Left lung (tissue), 10 donors: ENCODE measurements around the gene KLK4. TPM values are rescaled to one million over a fixed set of nuclear protein-coding genes. Genes with fewer than 3 reads are reported as not detected.

Experiments used
- ATAC-seq: fragments of 200-7000 bp; cut with Tn5 transposase; one replicate; pipeline ENCODE4 v1.9.1; 2020; ENCODE audit warnings: moderate library complexity
- DNase-seq, 4 donors: peaks; one replicate each; pipeline ENCODE4 v3.0.0-alpha.2; 2013 to 2020
- H3K27ac ChIP-seq, 2 donors: fragments of 200-600 bp; sonication (generic) in 1 of 2; one replicate each; pipeline versions ENCODE4 v1.5.0 to v1.8.0; 2020 to 2021
- H3K27me3 ChIP-seq, 2 donors: fragments of 200-600 bp; sonication (generic) in 1 of 2; one replicate each; pipeline versions ENCODE4 v1.5.0 to v1.8.0; 2020 to 2021
- H3K36me3 ChIP-seq, 2 donors: fragments of 200-600 bp; sonication (generic) in 1 of 2; one replicate each; pipeline versions ENCODE4 v1.5.0 to v1.8.0; 2020 to 2021
- H3K4me1 ChIP-seq, 2 donors: fragments of 200-600 bp; one replicate each; pipeline ENCODE4 v1.8.0; 2021
- H3K4me3 ChIP-seq, 2 donors: fragments of 200-600 bp; sonication (generic) in 1 of 2; one replicate each; pipeline versions ENCODE4 v1.5.0 to v1.8.0; 2020 to 2021; ENCODE audit warnings: mild to moderate bottlenecking in 1 of 2
- H3K9me3 ChIP-seq, 2 donors: fragments of 200-600 bp; sonication (generic) in 1 of 2; one replicate each; pipeline versions ENCODE4 v1.5.0 to v1.8.0; 2020 to 2021
- intact Hi-C, 2 donors: fragments of 100-400 bp; cut with DNase I; formaldehyde crosslinking; loops; one replicate each; pipeline versions ENCODE4 v1.11.2 to v1.14.2; 2022
- polyA plus RNA-seq, 6 donors: library from polyadenylated mRNA; unstranded; fragments of 120-200 nt; gene quantifications; one replicate each; pipeline ENCODE4 v1.2.1, GENCODE V29; 2013; ENCODE audit not compliant: insufficient read length in 6 of 6
- total RNA-seq, 2 donors: library from RNA; stranded (reverse); fragmentation: NEBNext Ultra II Directional; extraction: Animal tissue kit (Norgen Biotek cat#: 25700); gene quantifications; one replicate each; pipeline ENCODE4 v1.2.1, GENCODE V29; 2021
- TF ChIP-seq, protein P1 (sequence below), 2 donors: fragments of 200-600 bp; sonication (generic) in 1 of 2; IDR thresholded peaks; one replicate each; pipeline versions ENCODE4 v1.5.0 to v1.8.0; 2021; ENCODE audit warnings: antibody characterized with exemption in 2 of 2
- donor health status: DM: no; HTN: yes; CAD: no.
- donor health status: DM: no; HTN: no; CAD: no.

KLK4 gene
- total and polyA plus RNA-seq, 8 donors = not detected

DNA sequence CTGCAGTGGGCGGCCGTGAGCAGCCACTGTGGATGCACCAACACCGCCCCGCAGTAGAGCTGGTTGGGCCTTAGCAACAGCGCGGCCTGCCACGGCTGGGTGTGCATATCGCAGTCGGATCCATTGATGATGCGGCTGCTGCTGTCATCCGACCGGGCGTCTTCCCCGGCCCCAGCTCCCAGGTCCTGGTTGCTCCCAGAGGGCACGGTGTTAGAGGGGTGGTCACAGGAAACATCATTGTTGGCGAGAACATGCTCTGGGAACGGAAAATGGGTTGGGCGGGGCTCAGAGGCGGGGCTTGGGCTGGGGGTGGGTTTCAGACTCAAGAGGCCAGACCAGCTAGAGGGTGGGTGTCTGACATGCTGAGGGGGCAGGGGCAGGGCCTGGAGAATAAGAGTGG is 38.7 kb upstream of the KLK4 start:
- H3K27me3 ChIP-seq = peaks cover 0 to 41% of the 10 kb centered on the region in 2 donors
- ATAC-seq (no peak), DNase-seq (no peak)
- H3K9me3 ChIP-seq = no peaks in the 10 kb centered on the region
- H3K4me3 ChIP-seq = no peak overlapping the region
- TF ChIP-seq, protein P1, sequence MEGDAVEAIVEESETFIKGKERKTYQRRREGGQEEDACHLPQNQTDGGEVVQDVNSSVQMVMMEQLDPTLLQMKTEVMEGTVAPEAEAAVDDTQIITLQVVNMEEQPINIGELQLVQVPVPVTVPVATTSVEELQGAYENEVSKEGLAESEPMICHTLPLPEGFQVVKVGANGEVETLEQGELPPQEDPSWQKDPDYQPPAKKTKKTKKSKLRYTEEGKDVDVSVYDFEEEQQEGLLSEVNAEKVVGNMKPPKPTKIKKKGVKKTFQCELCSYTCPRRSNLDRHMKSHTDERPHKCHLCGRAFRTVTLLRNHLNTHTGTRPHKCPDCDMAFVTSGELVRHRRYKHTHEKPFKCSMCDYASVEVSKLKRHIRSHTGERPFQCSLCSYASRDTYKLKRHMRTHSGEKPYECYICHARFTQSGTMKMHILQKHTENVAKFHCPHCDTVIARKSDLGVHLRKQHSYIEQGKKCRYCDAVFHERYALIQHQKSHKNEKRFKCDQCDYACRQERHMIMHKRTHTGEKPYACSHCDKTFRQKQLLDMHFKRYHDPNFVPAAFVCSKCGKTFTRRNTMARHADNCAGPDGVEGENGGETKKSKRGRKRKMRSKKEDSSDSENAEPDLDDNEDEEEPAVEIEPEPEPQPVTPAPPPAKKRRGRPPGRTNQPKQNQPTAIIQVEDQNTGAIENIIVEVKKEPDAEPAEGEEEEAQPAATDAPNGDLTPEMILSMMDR (IDR thresholded peaks at IDR 0.05) = no peak
- no peak overlapping the region for H3K27ac ChIP-seq
- no peaks in the 10 kb centered on the region for H3K36me3 ChIP-seq
- no peaks in the 10 kb centered on the region for H3K4me1 ChIP-seq
- intact Hi-C loops = no loop called here

DNA sequence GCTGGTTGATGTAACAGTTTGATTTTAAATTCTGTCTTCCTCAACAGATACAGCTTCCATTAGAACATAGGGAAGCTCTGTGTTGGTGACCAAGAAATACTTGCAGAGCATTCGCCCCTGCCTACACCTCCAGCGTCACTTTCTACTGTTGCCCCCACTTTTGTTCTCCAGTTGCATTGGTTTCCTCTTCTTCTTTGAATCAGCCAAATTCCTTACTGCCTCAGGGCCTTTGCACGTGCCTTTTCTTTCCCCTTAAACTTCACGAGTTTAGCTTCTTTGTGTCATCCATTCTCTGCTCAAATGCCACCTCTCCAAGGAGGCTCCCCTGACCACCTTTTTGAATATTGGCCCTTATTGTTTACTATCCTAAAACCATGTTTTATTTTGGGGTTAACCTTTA is 35.9 kb upstream of the KLK4 start:
- Histone ChIP-seq H3K4me3 (no peak overlapping the region), H3K9me3 (no peaks in the 10 kb centered on the region), H3K27ac (no peak overlapping the region), H3K36me3 (no peaks in the 10 kb centered on the region), H3K27me3 (peaks cover 0 to 33% of the 10 kb centered on the region in 2 donors), H3K4me1 (no peaks in the 10 kb centered on the region)
- intact Hi-C loops = no loop called here
- DNase-seq (no peak), ATAC-seq (no peak)
- TF ChIP-seq, protein P1 (IDR thresholded peaks at IDR 0.05) = no peak

DNA sequence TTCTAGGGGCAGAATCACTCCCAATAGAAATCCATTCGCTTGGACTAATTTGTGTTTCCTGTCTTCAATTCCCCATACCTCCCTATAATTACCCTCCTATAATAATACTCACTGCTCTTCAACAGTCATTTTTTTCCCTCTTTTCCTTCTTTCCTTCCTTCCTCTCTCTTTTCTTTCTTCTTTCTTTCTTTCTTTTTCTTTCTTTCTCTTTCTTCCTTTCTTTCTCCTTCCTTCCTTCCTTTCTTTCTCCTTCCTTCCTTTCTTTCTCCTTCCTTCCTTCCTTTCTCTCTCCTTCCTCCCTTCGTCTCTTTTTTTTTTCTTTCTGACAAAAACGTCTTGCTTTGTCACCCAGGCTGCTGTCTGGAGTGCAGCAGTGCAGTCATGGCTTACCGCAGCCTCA is 33.6 kb upstream of the KLK4 start:
- intact Hi-C loops = no loop called here

DNA sequence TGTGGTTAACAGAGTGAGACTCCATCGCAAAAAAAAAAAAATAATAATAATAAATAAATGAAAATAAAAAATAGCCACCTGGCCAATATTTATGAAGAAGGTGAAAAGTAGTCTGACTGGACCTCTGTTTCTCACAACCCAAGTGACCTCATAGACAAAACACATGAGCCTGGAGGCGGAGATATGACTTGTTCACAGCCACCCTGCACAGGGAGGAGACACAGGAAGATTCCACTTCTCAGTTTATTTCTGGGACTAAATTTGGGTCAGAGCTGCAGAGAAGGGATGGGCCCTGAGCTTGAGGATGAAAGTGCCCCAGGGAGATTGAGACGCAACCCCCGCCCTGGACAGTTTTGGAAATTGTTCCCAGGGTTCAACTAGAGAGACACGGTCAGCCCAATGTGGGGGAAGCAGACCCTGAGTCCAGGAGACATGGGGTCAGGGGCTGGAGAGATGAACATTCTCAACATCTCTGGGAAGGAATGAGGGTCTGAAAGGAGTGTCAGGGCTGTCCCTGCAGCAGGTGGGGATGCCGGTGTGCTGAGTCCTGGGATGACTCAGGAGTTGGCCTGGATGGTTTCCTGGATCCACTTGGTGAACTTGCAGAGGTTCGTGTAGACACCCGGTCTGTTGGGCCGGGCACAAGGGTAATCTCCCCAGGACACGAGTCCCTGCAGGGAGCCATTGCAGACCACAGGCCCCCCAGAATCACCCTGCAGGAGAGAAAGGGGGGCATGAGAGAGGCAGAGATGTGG is 32.1 kb upstream of the KLK4 start:
- H3K4me3 ChIP-seq = no peak overlapping the region
- H3K4me1 ChIP-seq = no peaks in the 10 kb centered on the region
- intact Hi-C loops = no loop called here
- ATAC-seq = no peak
- no peak overlapping the region for H3K27ac ChIP-seq
- no peak for DNase-seq
- TF ChIP-seq, protein P1 (IDR thresholded peaks at IDR 0.05) = no peak
- H3K27me3 ChIP-seq = peaks cover 0 to 35% of the 10 kb centered on the region in 2 donors
- H3K9me3 ChIP-seq = no peaks in the 10 kb centered on the region
- H3K36me3 ChIP-seq = no peaks in the 10 kb centered on the region

More for the DNA sequence above, 33.6 kb upstream of the KLK4 start:
- H3K4me1 ChIP-seq = no peaks in the 10 kb centered on the region
- TF ChIP-seq, protein P1 (IDR thresholded peaks at IDR 0.05) = no peak
- DNase-seq = no peak
- H3K27me3 ChIP-seq = peaks cover 0 to 29% of the 10 kb centered on the region in 2 donors
- no peaks in the 10 kb centered on the region for H3K36me3 ChIP-seq
- no peak overlapping the region for H3K4me3 ChIP-seq
- no peak overlapping the region for H3K27ac ChIP-seq
- no peaks in the 10 kb centered on the region for H3K9me3 ChIP-seq
- no peak for ATAC-seq

DNA sequence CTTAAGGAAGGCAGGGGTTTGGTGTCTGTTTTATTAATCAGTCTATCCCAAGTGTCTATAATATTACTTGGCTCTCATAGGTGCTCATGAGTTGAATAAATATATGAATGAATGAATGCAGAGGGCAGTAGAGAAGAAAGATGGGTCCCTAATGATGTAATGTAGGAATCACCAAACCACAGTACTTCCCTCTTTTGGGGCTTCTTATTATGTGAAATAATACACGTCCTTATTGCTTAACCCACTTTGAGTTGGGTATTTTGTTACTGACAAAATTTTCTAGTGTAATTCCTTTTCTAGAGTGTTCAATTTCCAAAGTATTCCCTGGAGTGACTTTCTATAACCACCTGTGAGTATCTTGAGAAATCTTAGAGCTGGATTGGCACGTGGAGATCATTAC is 28.4 kb upstream of the KLK4 start:
- TF ChIP-seq, protein P1 (IDR thresholded peaks at IDR 0.05) = no peak
- Histone ChIP-seq H3K9me3 (no peaks in the 10 kb centered on the region), H3K27ac (no peak overlapping the region), H3K4me1 (no peaks in the 10 kb centered on the region), H3K27me3 (peaks cover 0 to 29% of the 10 kb centered on the region in 2 donors), H3K36me3 (no peaks in the 10 kb centered on the region), H3K4me3 (no peak overlapping the region)
- intact Hi-C loops = no loop called here
- DNase-seq (no peak), ATAC-seq (no peak)
